Fibroblast of the aortic adventitia (primary cell): Measurements from ENCODE around the gene PAX3. TPM values are rescaled to one million over a fixed set of nuclear protein-coding genes. Genes with fewer than 3 reads are reported as not detected.

Experiments
- DNase-seq: peaks from one replicate; pipeline ENCODE4 v3.0.0-alpha.2; 2010; ENCODE audit warnings: low read depth
- H3K4me3 ChIP-seq: 2 replicates; pipeline ENCODE4 v1.5.1; 2011; ENCODE audit warnings: low read depth, mild to moderate bottlenecking, control low read depth, low read length, moderate library complexity
- total RNA-seq: library from RNA; depleted of rRNA; stranded (reverse); fragments of >200 nt; gene quantifications from 2 replicates; pipeline ENCODE4 v1.2.3, GENCODE V29; 2012; ENCODE audit warnings: low replicate concordance
- TF ChIP-seq, protein P1 (sequence below): IDR thresholded peaks from 2 replicates; pipeline ENCODE4 v1.5.1; 2011; ENCODE audit warnings: mild to moderate bottlenecking, low read length, control low read depth, inconsistent platforms; ENCODE audit not compliant: insufficient read depth

The PAX3 gene
- total RNA-seq, 1 donor: not detected

- TF ChIP-seq, protein P1, sequence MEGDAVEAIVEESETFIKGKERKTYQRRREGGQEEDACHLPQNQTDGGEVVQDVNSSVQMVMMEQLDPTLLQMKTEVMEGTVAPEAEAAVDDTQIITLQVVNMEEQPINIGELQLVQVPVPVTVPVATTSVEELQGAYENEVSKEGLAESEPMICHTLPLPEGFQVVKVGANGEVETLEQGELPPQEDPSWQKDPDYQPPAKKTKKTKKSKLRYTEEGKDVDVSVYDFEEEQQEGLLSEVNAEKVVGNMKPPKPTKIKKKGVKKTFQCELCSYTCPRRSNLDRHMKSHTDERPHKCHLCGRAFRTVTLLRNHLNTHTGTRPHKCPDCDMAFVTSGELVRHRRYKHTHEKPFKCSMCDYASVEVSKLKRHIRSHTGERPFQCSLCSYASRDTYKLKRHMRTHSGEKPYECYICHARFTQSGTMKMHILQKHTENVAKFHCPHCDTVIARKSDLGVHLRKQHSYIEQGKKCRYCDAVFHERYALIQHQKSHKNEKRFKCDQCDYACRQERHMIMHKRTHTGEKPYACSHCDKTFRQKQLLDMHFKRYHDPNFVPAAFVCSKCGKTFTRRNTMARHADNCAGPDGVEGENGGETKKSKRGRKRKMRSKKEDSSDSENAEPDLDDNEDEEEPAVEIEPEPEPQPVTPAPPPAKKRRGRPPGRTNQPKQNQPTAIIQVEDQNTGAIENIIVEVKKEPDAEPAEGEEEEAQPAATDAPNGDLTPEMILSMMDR: no peak
- no peak for DNase-seq
These were observed 3.0 kb upstream of the PAX3 start for GRCh38 chr2:222301796-222302118.

DNA sequence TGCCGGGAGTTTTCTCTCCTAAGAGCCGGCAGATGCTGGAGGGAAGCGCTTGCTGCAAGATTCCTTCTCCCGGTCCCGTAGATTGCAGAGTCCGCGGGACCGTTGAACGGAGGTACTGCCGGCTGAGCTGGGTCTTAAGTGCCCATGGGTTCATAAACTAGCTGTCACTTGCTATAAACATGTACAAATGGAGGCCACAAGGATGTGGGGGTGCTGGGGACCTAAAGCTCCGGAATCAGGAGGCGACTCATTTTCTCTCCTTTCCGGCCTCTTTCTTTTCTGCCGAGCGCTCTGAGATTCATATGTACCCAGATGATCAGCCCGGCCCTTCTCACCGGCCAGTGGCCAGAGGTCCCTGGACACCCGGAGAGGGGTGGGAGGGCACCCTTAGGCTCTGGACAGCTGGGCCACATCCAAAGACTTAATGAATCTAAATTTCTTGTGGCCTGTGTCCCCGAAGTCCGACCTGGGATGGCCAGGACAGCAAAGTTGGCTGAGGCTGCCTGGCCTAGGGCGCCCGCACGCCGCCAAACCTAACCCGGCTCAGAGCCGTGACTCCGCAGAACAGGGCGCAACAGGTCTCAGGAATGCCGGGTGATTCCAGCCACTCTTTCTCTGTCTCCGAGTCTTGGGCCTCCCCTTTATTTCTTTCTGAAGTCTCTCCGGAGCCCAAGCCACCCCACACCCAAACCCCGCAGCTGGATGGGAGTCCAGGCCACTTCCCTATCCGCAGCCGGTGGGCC, 2.4 kb upstream of the PAX3 start:
- TF ChIP-seq, protein P1: no peak
- no peak overlapping the region for H3K4me3 ChIP-seq
- no peak for DNase-seq

More at GRCh38 chr2:222301796-222302118, 3.0 kb upstream of the PAX3 start:
- no peak overlapping the region for H3K4me3 ChIP-seq

- H3K4me3 ChIP-seq: no peak overlapping the region
- TF ChIP-seq, protein P1: no peak
- DNase-seq: no peak
These were observed 1.9 kb upstream of the PAX3 start for GRCh38 chr2:222300726-222301052.

- TF ChIP-seq, protein P1: no peak
- DNase-seq: no peak
- no peak overlapping the region for H3K4me3 ChIP-seq
These were observed 1.3 kb upstream of the PAX3 start for GRCh38 chr2:222299906-222300725.

- DNase-seq: no peak
- H3K4me3 ChIP-seq: no peak overlapping the region
- TF ChIP-seq, protein P1: no peak
These were observed 842 bp downstream of the PAX3 start for GRCh38 chr2:222298001-222298310.

GRCh38 chr2:222297600-222297935, 1.2 kb downstream of the PAX3 start:
- H3K4me3 ChIP-seq: no peak overlapping the region
- TF ChIP-seq, protein P1: no peak
- DNase-seq: no peak
